NCI-H510A (cell line): Measurements from ENCODE around the gene GALNTL6.

ENCODE experiments used
- DNase-seq: peaks from one replicate; lab custom pipeline; 2025; lab: John Stamatoyannopoulos, UW

Gene GALNTL6

GRCh38 chr4:173074501-173074946 lies 1261.3 kb downstream of the GALNTL6 start:
- no peak for DNase-seq

- no peak for DNase-seq
These were observed 1263.9 kb downstream of the GALNTL6 start for GRCh38 chr4:173076903-173077634.

- DNase-seq = no peak
These were observed 1274.9 kb downstream of the GALNTL6 start for GRCh38 chr4:173088144-173088543.
